AG04449 (cell line): Measurements from ENCODE around the gene LMOD3.

Source experiments
- CTCF ChIA-PET: fragments of 350-600 bp; formaldehyde crosslinking; extraction: SDS; loops from one replicate; lab custom pipeline; 2021; ENCODE audit warnings: antibody characterized with exemption; lab: Yijun Ruan, JAX
- POLR2A ChIA-PET: fragments of 400-600, 350-600 bp; formaldehyde crosslinking; extraction: SDS; loops from one replicate; lab custom pipeline; 2020; ENCODE audit warnings: antibody characterized with exemption, inconsistent platforms; lab: Yijun Ruan, JAX
- DNase-seq: peaks from one replicate; pipeline ENCODE4 v3.0.0-alpha.2; 2010; ENCODE audit warnings: low read depth, low spot score
- H3K4me3 ChIP-seq: 2 replicates; pipeline ENCODE4 v1.5.1; 2011; ENCODE audit warnings: low read depth, mild to moderate bottlenecking, control low read depth, low read length
- CTCF ChIP-seq: IDR thresholded peaks from one replicate; pipeline ENCODE4 v1.5.1; 2011; ENCODE audit warnings: mild to moderate bottlenecking, moderate library complexity, low read length, control low read depth, inconsistent platforms; ENCODE audit not compliant: insufficient read depth; ENCODE audit errors: missing control alignments

LMOD3 gene

GRCh38 chr3:69161587-69162307 is 39.4 kb upstream of the LMOD3 start:
- ChIA-PET POLR2A (no interaction called here), CTCF (interaction anchor here (0.9 to 12.9 kb wide), 62 partner anchors 8 to 629 kb away, joined by 3 to 365 read pairs (median 6); no protein-coding TSS in a partner anchor)
- DNase-seq: no peak
- peak; percentile 71 for TF ChIP-seq CTCF
- no peak overlapping the region for H3K4me3 ChIP-seq

- no peak overlapping the region for H3K4me3 ChIP-seq
- no peak for DNase-seq
- TF ChIP-seq CTCF: no peak
- POLR2A ChIA-PET: no interaction called here
- CTCF ChIA-PET: interaction anchor here (0.8 to 12.9 kb wide), 26 partner anchors 10 to 514 kb away, joined by 3 to 365 read pairs (median 9); no protein-coding TSS in a partner anchor
These were observed 38.1 kb upstream of the LMOD3 start for GRCh38 chr3:69160525-69160924.

- H3K4me3 ChIP-seq: no peak overlapping the region
- ChIA-PET CTCF (interaction anchor here (0.8 to 12.9 kb wide), 16 partner anchors 10 to 511 kb away, joined by 3 to 365 read pairs (median 19); no protein-coding TSS in a partner anchor), POLR2A (no interaction called here)
- no peak for DNase-seq
- TF ChIP-seq CTCF: no peak
These were observed 37.7 kb upstream of the LMOD3 start for GRCh38 chr3:69160107-69160506.

GRCh38 chr3:69149586-69149985 is 27.2 kb upstream of the LMOD3 start:
- ChIA-PET CTCF (interaction anchor here (1.2 to 1.6 kb wide), 3 partner anchors 9 to 28 kb away, joined by 4 to 10 read pairs (median 5); no protein-coding TSS in a partner anchor), POLR2A (no interaction called here)
- H3K4me3 ChIP-seq: no peak overlapping the region
- TF ChIP-seq CTCF: no peak
- DNase-seq: no peak

- CTCF ChIA-PET: interaction anchor here (0.9 to 2.7 kb wide), 6 partner anchors 15 to 280 kb away, joined by 3 to 12 read pairs (median 6); no protein-coding TSS in a partner anchor
- no peak for TF ChIP-seq CTCF
- POLR2A ChIA-PET: no interaction called here
- H3K4me3 ChIP-seq: no peak overlapping the region
- no peak for DNase-seq
These were observed 23.3 kb upstream of the LMOD3 start for GRCh38 chr3:69145688-69146087.

GRCh38 chr3:69144631-69145245 is 22.3 kb upstream of the LMOD3 start:
- CTCF ChIA-PET: interaction anchor here (0.6 to 2.7 kb wide), 7 partner anchors 16 to 296 kb away, joined by 3 to 12 read pairs (median 4); no protein-coding TSS in a partner anchor
- DNase-seq: no peak
- H3K4me3 ChIP-seq: no peak overlapping the region
- POLR2A ChIA-PET: no interaction called here
- no peak for TF ChIP-seq CTCF
